Inflammatory macrophage (primary cell): ENCODE data around the gene IKZF2.
A peak's percentile ranks its signal among the peaks of the same experiment; 100 is the strongest.
"Not testable (repeated sequence)": the region's sequence is repeated elsewhere in the genome, so short reads cannot be mapped to it uniquely, and the experiment has no call there.

Source experiments
- DNase-seq, 2 donors: peaks; one replicate each; pipeline ENCODE4 v3.0.0-alpha.2; 2020 to 2022

The IKZF2 gene

GRCh38 chr2:213032607-213033006 is 118.8 kb downstream of the IKZF2 start:
- DNase-seq, result no peak

GRCh38 chr2:213022987-213023386 is 128.4 kb downstream of the IKZF2 start:
- DNase-seq, result no peak

- DNase-seq, result no peak
These were observed 129.2 kb downstream of the IKZF2 start for GRCh38 chr2:213021971-213022899.

- not testable (repeated sequence) for DNase-seq
These were observed 130.5 kb downstream of the IKZF2 start for GRCh38 chr2:213020913-213021312.

- DNase-seq, result no peak
These were observed 131.1 kb downstream of the IKZF2 start for GRCh38 chr2:213020268-213020667.

GRCh38 chr2:213019368-213019767 is 132.0 kb downstream of the IKZF2 start:
- no peak for DNase-seq

GRCh38 chr2:213018340-213018901 is 133.0 kb downstream of the IKZF2 start:
- no peak for DNase-seq

GRCh38 chr2:213017404-213017803 is 134.0 kb downstream of the IKZF2 start:
- DNase-seq, result no peak

- no peak for DNase-seq
These were observed 134.4 kb downstream of the IKZF2 start for GRCh38 chr2:213016984-213017351.

- no peak for DNase-seq
These were observed 135.0 kb downstream of the IKZF2 start for GRCh38 chr2:213016166-213016983.

GRCh38 chr2:213015387-213016165 is 135.8 kb downstream of the IKZF2 start:
- DNase-seq, result no peak

- DNase-seq, result no peak
These were observed 137.4 kb downstream of the IKZF2 start for GRCh38 chr2:213013979-213014378.

- DNase-seq, result no peak
These were observed 139.9 kb downstream of the IKZF2 start for GRCh38 chr2:213011505-213011904.

GRCh38 chr2:213010106-213010779 is 141.2 kb downstream of the IKZF2 start:
- DNase-seq, result no peak

GRCh38 chr2:213007290-213007838 is 144.0 kb downstream of the IKZF2 start:
- DNase-seq, result no peak

- DNase-seq, result no peak
These were observed 147.1 kb downstream of the IKZF2 start for GRCh38 chr2:213004197-213004821.

- no peak for DNase-seq
These were observed 149.0 kb downstream of the IKZF2 start for GRCh38 chr2:213002383-213002782.

- no peak for DNase-seq
These were observed 150.0 kb downstream of the IKZF2 start for GRCh38 chr2:213001297-213001910.

GRCh38 chr2:212998626-212999359 is 152.6 kb downstream of the IKZF2 start:
- peak in 1 of 2 donors; percentile 6 for DNase-seq

GRCh38 chr2:212997526-212998020 is 153.8 kb downstream of the IKZF2 start:
- no peak for DNase-seq
